Parathyroid adenoma (tissue), 2 donors: ENCODE data around the gene CUL7.

Experiments used
- H2AFZ ChIP-seq: fragments of 300-600 bp; sonication (generic); one replicate; pipeline ENCODE4 v1.7.0; 2017; ENCODE audit warnings: antibody characterized with exemption, mild to moderate bottlenecking
- H3K27ac ChIP-seq: fragments of 300-600 bp; sonication (generic); one replicate; pipeline ENCODE4 v1.7.0; 2017
- H3K27me3 ChIP-seq: fragments of 300-600 bp; sonication (generic); one replicate; pipeline ENCODE4 v1.7.0; 2017; ENCODE audit warnings: low read length; ENCODE audit not compliant: control insufficient read depth, insufficient read depth
- H3K36me3 ChIP-seq: fragments of 300-600 bp; sonication (generic); one replicate; pipeline ENCODE4 v1.7.0; 2017; ENCODE audit warnings: low read length; ENCODE audit not compliant: control insufficient read depth, insufficient read depth
- H3K4me1 ChIP-seq: fragments of 300-600 bp; sonication (generic); one replicate; pipeline ENCODE4 v1.7.0; 2017; ENCODE audit warnings: control low read depth
- H3K4me2 ChIP-seq: fragments of 300-600 bp; sonication (generic); one replicate; pipeline ENCODE4 v1.7.0; 2017; ENCODE audit warnings: low read length
- H3K4me3 ChIP-seq: fragments of 300-600 bp; sonication (generic); one replicate; pipeline ENCODE4 v1.7.0; 2017; ENCODE audit warnings: low read depth, low read length
- H3K79me2 ChIP-seq: fragments of 300-600 bp; sonication (generic); one replicate; pipeline ENCODE4 v1.7.0; 2017; ENCODE audit warnings: control low read depth
- H3K9ac ChIP-seq: fragments of 300-600 bp; sonication (generic); one replicate; pipeline ENCODE4 v1.7.0; 2017; ENCODE audit warnings: mild to moderate bottlenecking
- H3K9me3 ChIP-seq: fragments of 300-600 bp; sonication (generic); one replicate; pipeline ENCODE4 v1.7.0; 2017; ENCODE audit warnings: low read length; ENCODE audit not compliant: control insufficient read depth
- CTCF ChIP-seq: fragments of 300-600 bp; sonication (generic); IDR thresholded peaks from one replicate; pipeline ENCODE4 v1.7.0; 2017; ENCODE audit warnings: antibody characterized with exemption, mild to moderate bottlenecking
- donor health status: primary hyperparathyroidism.

CUL7 gene

GRCh38 chr6:43061861-43062260, 8.2 kb upstream of the CUL7 start:
- Histone ChIP-seq H2AFZ (no peak overlapping the region), H3K9ac (no peak overlapping the region), H3K4me2 (no peak overlapping the region), H3K4me3 (no peak overlapping the region), H3K36me3 (no peaks in the 10 kb centered on the region), H3K79me2 (peaks cover 20% of the 10 kb centered on the region), H3K4me1 (peaks cover 11% of the 10 kb centered on the region), H3K27me3 (no peaks in the 10 kb centered on the region), H3K27ac (no peak overlapping the region), H3K9me3 (no peaks in the 10 kb centered on the region)
- TF ChIP-seq CTCF = no peak

GRCh38 chr6:43060755-43061633, 7.3 kb upstream of the CUL7 start:
- H3K4me2 ChIP-seq = peak overlapping the region; percentile 76
- H3K79me2 ChIP-seq = peaks cover 20% of the 10 kb centered on the region
- H3K9me3 ChIP-seq = no peaks in the 10 kb centered on the region
- no peak overlapping the region for H3K9ac ChIP-seq
- no peak overlapping the region for H3K27ac ChIP-seq
- H2AFZ ChIP-seq = no peak overlapping the region
- H3K4me3 ChIP-seq = peak overlapping the region; percentile 79
- H3K36me3 ChIP-seq = no peaks in the 10 kb centered on the region
- no peaks in the 10 kb centered on the region for H3K27me3 ChIP-seq
- TF ChIP-seq CTCF = no peak
- H3K4me1 ChIP-seq = peaks cover 18% of the 10 kb centered on the region

GRCh38 chr6:43060034-43060754, 6.5 kb upstream of the CUL7 start:
- Histone ChIP-seq H3K4me3 (peak overlapping the region; percentile 79), H3K79me2 (peaks cover 20% of the 10 kb centered on the region), H3K4me1 (peaks cover 25% of the 10 kb centered on the region), H3K27me3 (no peaks in the 10 kb centered on the region), H3K4me2 (peak overlapping the region; percentile 76), H3K27ac (peak overlapping the region; percentile 94), H3K9me3 (no peaks in the 10 kb centered on the region), H3K36me3 (no peaks in the 10 kb centered on the region), H2AFZ (peak overlapping the region; percentile 91), H3K9ac (peak overlapping the region; percentile 55)
- no peak for TF ChIP-seq CTCF

GRCh38 chr6:43059168-43060033, 5.8 kb upstream of the CUL7 start, which contains the start of the genes KLC4 and MRPL2:
Gene KLC4 (plus strand): TSS chr6:43059631. CDS start chr6:43061336, 1,705 bp downstream.
Gene MRPL2 (minus strand): TSS chr6:43059434. CDS start chr6:43059381, 53 bp downstream.
- peak within 1 kb of the TSS; percentile 88 for H3K4me2 ChIP-seq

More at GRCh38 chr6:43059168-43060033, 5.8 kb upstream of the CUL7 start, which contains the start of the genes KLC4 and MRPL2:
- no peak for TF ChIP-seq CTCF
- Histone ChIP-seq H3K27me3 (no peaks in the 10 kb centered on the region), H3K4me1 (peaks cover 31% of the 10 kb centered on the region), H3K27ac (peak within 1 kb of the TSS; percentile 94), H2AFZ (peak within 1 kb of the TSS; percentile 91), H3K79me2 (peaks cover 20% of the 10 kb centered on the region), H3K4me3 (peak within 1 kb of the TSS; percentile 79), H3K36me3 (no peaks in the 10 kb centered on the region), H3K9me3 (no peaks in the 10 kb centered on the region), H3K9ac (peak within 1 kb of the TSS; percentile 94)
